Fibroblast of lung (primary cell): ENCODE data around the gene SMAD3. TPM values are rescaled to one million over a fixed set of nuclear protein-coding genes. Genes with fewer than 3 reads are reported as not detected.

Source experiments
- DNase-seq, 2 donors: peaks; one replicate each; pipeline versions ENCODE4 v3.0.0 to v3.0.0-alpha.2; 2010; ENCODE audit warnings: low read depth in 2 of 2
- H2AFZ ChIP-seq: 2 replicates; pipeline ENCODE4 v1.5.1; 2012; ENCODE audit warnings: low read length, control low read depth, inconsistent platforms
- H3K27ac ChIP-seq: 2 replicates; pipeline ENCODE4 v1.5.1; 2011; ENCODE audit warnings: low read length, control low read depth; ENCODE audit not compliant: insufficient read depth
- H3K27me3 ChIP-seq: 2 replicates; pipeline ENCODE4 v1.5.1; 2011; ENCODE audit warnings: mild to moderate bottlenecking, low read length; ENCODE audit not compliant: control insufficient read depth, insufficient read depth
- H3K36me3 ChIP-seq: 2 replicates; pipeline ENCODE4 v1.5.1; 2011; ENCODE audit warnings: low read length; ENCODE audit not compliant: control insufficient read depth, insufficient read depth
- H3K4me1 ChIP-seq: 2 replicates; pipeline ENCODE4 v1.5.1; 2011; ENCODE audit warnings: low read length; ENCODE audit not compliant: control insufficient read depth, insufficient read depth; ENCODE audit errors: extremely low read depth
- H3K4me2 ChIP-seq: 2 replicates; pipeline ENCODE4 v1.5.1; 2011; ENCODE audit warnings: low read length, control low read depth; ENCODE audit not compliant: insufficient read depth; ENCODE audit errors: extremely low read depth
- H3K4me3 ChIP-seq, 4 experiments: fragments of 200-600 bp in 1 of 4; sonication (generic) in 1 of 4; replicated peaks in 1 of 4; 2 replicates each; pipeline ENCODE4 v1.5.1; 2011 to 2016; ENCODE audit warnings: low read length in 4 of 4, low read depth in 3 of 4, mild to moderate bottlenecking in 3 of 4, control low read depth in 2 of 4, inconsistent platforms in 1 of 4, mixed read lengths in 1 of 4; ENCODE audit not compliant: insufficient read depth in 1 of 4; ENCODE audit errors: control extremely low read depth in 1 of 4
- H3K79me2 ChIP-seq: 2 replicates; pipeline ENCODE4 v1.5.1; 2012; ENCODE audit warnings: mild to moderate bottlenecking, low read length, inconsistent platforms; ENCODE audit not compliant: control insufficient read depth, insufficient read depth
- H3K9ac ChIP-seq: 2 replicates; pipeline ENCODE4 v1.5.1; 2011; ENCODE audit warnings: mild to moderate bottlenecking, low read length, control low read depth; ENCODE audit not compliant: insufficient read depth
- H3K9me3 ChIP-seq: 2 replicates; pipeline ENCODE4 v1.5.1; 2012; ENCODE audit warnings: low read depth, low read length; ENCODE audit not compliant: control insufficient read depth, insufficient read depth
- H4K20me1 ChIP-seq: 2 replicates; pipeline ENCODE4 v1.5.1; 2011; ENCODE audit warnings: low read length; ENCODE audit not compliant: control insufficient read depth, insufficient read depth; ENCODE audit errors: extremely low read depth
- EZH2 ChIP-seq: IDR thresholded peaks from 2 replicates; pipeline ENCODE4 v1.5.1; 2012; ENCODE audit warnings: low read length, control low read depth, mild to moderate bottlenecking; ENCODE audit errors: missing control alignments
- polyA plus RNA-seq, 2 donors: library from polyadenylated mRNA; depleted of rRNA in 1 of 2; stranded (reverse) in 1 of 2; unstranded in 1 of 2; fragments of >200 nt; gene quantifications; 2 replicates each; pipeline ENCODE4 v1.2.1, GENCODE V29; 2011 to 2012; ENCODE audit warnings: missing spikeins in 1 of 2
- total RNA-seq: library from RNA; depleted of rRNA; stranded (reverse); fragments of >200 nt; gene quantifications from 2 replicates; pipeline ENCODE4 v1.2.1, GENCODE V29; 2014
- TF ChIP-seq, protein P1 (sequence below), 2 donors: IDR thresholded peaks in 1 of 2; conservative IDR thresholded peaks in 1 of 2; 1 replicate in 1 of 2; 2 replicates in 1 of 2; pipeline ENCODE4 v1.5.1; 2011 to 2012; ENCODE audit warnings: low read length in 2 of 2, control low read depth in 1 of 2, inconsistent platforms in 1 of 2, low read depth in 1 of 2, mild to moderate bottlenecking in 1 of 2

The SMAD3 gene
- total and polyA plus RNA-seq, 2 donors (not counting 1 experiment from before 2014, with no cell fraction given), result 69.9 to 173 TPM

DNA sequence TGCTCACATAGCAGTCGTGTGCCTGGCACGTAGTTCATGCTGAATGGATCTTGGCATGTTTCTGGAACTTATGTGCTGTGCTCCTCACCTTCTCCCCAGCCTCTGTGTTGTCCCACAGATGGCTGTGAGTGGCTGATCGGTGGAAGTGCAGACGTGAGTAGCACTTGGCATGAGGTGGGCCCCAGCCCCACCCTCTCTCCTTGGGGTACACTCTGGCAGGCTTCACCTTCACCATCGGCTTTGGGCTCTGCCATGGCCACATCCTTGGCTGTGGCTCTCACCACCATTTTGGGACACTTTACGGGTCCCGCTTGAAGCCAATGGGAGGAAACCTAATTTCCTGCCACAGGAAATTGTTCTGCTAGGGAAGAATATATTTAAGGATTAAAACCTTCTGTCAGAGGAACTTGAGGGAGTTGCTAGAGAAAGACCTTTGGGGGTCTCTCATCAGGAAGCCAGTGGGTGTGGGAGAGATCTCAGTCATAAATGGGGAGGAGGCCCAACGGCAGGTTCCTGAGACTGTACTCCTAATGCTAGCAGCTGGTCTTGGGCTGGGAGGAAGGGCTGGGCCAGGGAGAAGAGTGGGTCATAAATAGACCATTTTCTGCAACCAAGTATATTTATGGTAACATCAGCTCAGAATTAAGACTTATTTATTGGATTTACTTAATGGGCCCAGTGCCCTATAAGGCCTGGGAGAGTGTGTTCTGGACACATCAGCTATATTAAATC lies 92.3 kb downstream of the SMAD3 start:
- Histone ChIP-seq H3K4me2 (no peak overlapping the region), H3K27ac (peak overlapping the region; percentile 0)

GRCh38 chr15:67158367-67158766 lies 93.0 kb downstream of the SMAD3 start:
- Histone ChIP-seq H3K36me3 (peaks cover 24% of the 10 kb centered on the region), H3K4me2 (no peak overlapping the region), H3K4me3 (no peak overlapping the region), H2AFZ (no peak overlapping the region), H3K9ac (no peak overlapping the region), H4K20me1 (no peaks in the 10 kb centered on the region), H3K9me3 (no peaks in the 10 kb centered on the region), H3K79me2 (peaks cover 95% of the 10 kb centered on the region), H3K27ac (peak overlapping the region; percentile 0), H3K4me1 (peaks cover 7% of the 10 kb centered on the region), H3K27me3 (no peaks in the 10 kb centered on the region)
- no peak for DNase-seq
- TF ChIP-seq, protein P1, sequence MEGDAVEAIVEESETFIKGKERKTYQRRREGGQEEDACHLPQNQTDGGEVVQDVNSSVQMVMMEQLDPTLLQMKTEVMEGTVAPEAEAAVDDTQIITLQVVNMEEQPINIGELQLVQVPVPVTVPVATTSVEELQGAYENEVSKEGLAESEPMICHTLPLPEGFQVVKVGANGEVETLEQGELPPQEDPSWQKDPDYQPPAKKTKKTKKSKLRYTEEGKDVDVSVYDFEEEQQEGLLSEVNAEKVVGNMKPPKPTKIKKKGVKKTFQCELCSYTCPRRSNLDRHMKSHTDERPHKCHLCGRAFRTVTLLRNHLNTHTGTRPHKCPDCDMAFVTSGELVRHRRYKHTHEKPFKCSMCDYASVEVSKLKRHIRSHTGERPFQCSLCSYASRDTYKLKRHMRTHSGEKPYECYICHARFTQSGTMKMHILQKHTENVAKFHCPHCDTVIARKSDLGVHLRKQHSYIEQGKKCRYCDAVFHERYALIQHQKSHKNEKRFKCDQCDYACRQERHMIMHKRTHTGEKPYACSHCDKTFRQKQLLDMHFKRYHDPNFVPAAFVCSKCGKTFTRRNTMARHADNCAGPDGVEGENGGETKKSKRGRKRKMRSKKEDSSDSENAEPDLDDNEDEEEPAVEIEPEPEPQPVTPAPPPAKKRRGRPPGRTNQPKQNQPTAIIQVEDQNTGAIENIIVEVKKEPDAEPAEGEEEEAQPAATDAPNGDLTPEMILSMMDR (conservative IDR thresholded peaks at IDR 0.05 in 1 of 2, IDR thresholded peaks at IDR 0.05 in 1 of 2; ENCODE audit: low read depth in 1 of 2, low read length in 2 of 2), result no peak
- TF ChIP-seq EZH2, result no peak

More for the DNA sequence above, 92.3 kb downstream of the SMAD3 start:
- DNase-seq, result no peak
- Histone ChIP-seq H3K36me3 (peaks cover 26% of the 10 kb centered on the region), H3K4me3 (no peak overlapping the region), H3K9ac (no peak overlapping the region), H3K27me3 (no peaks in the 10 kb centered on the region), H4K20me1 (no peaks in the 10 kb centered on the region), H3K4me1 (peaks cover 9% of the 10 kb centered on the region), H3K9me3 (no peaks in the 10 kb centered on the region), H3K79me2 (peaks cover 96% of the 10 kb centered on the region), H2AFZ (no peak overlapping the region)
- TF ChIP-seq, protein P1 (conservative IDR thresholded peaks at IDR 0.05 in 1 of 2, IDR thresholded peaks at IDR 0.05 in 1 of 2; ENCODE audit: low read depth in 1 of 2, low read length in 2 of 2), result no peak
- TF ChIP-seq EZH2, result no peak

DNA sequence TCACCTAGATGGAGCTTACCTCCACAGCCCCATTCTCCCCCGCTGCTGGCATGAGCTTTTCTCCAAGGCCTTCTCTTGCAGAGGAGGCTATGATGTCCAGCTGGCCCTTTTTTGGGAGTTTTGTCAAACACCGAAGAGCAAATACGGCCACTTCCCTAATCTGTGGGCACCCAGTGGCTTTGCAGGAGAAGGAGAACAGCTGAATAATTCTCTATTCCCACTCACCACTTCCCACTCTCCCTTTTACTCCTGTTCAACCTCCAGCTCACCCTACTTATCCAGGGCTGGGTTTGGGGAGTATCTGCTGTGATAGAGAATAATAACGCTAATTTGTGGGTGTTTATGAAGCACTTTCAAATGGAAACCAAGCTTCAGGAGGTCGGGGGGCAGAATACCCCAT lies 96.0 kb downstream of the SMAD3 start:
- Histone ChIP-seq H4K20me1 (no peaks in the 10 kb centered on the region), H2AFZ (no peak overlapping the region), H3K4me3 (no peak overlapping the region), H3K9ac (no peak overlapping the region), H3K9me3 (no peaks in the 10 kb centered on the region), H3K36me3 (peaks cover 23% of the 10 kb centered on the region), H3K79me2 (peaks cover 89% of the 10 kb centered on the region), H3K27ac (no peak overlapping the region), H3K4me2 (no peak overlapping the region), H3K27me3 (no peaks in the 10 kb centered on the region), H3K4me1 (peaks cover 25% of the 10 kb centered on the region)
- TF ChIP-seq, protein P1 (conservative IDR thresholded peaks at IDR 0.05 in 1 of 2, IDR thresholded peaks at IDR 0.05 in 1 of 2; ENCODE audit: low read depth in 1 of 2, low read length in 2 of 2), result no peak
- no peak for TF ChIP-seq EZH2
- no peak for DNase-seq
